ENCODE measurements around the gene TMA16.
A peak's percentile ranks its signal among the peaks of the same experiment; 100 is the strongest.
"Not testable (repeated sequence)": the region's sequence is repeated elsewhere in the genome, so short reads cannot be mapped to it uniquely, and the experiment has no call there.

Gene TMA16

GRCh38 chr4:163515198-163515597, 20.7 kb downstream of the TMA16 start:
- no peak for DNase-seq (ENCODE audit: low read depth)

- peak; percentile 61 for DNase-seq (ENCODE audit: low read depth)
Observed at GRCh38 chr4:163523791-163524365, 29.4 kb downstream of the TMA16 start.

GRCh38 chr4:163525982-163526381, 31.5 kb downstream of the TMA16 start:
- DNase-seq (ENCODE audit: low read depth), result no peak

GRCh38 chr4:163527172-163527571, 32.7 kb downstream of the TMA16 start:
- DNase-seq (ENCODE audit: low read depth), result no peak

GRCh38 chr4:163528653-163529052, 34.2 kb downstream of the TMA16 start:
- DNase-seq (ENCODE audit: low read depth), result no peak

GRCh38 chr4:163534056-163534455, 39.6 kb downstream of the TMA16 start:
- DNase-seq (ENCODE audit: low read depth), result no peak

- DNase-seq (ENCODE audit: low read depth), result no peak
Observed at GRCh38 chr4:163535657-163536056, 41.2 kb downstream of the TMA16 start.

GRCh38 chr4:163536091-163536490, 41.6 kb downstream of the TMA16 start:
- no peak for DNase-seq (ENCODE audit: low read depth)

- DNase-seq (ENCODE audit: low read depth), result no peak
Observed at GRCh38 chr4:163537114-163537513, 42.6 kb downstream of the TMA16 start.

- DNase-seq (ENCODE audit: low read depth), result not testable (repeated sequence)
Observed at GRCh38 chr4:163538820-163539219, 44.3 kb downstream of the TMA16 start.

- no peak for DNase-seq (ENCODE audit: low read depth)
Observed at GRCh38 chr4:163540448-163540847, 46.0 kb downstream of the TMA16 start.

- peak; percentile 94 for DNase-seq (ENCODE audit: low read depth)
Observed at GRCh38 chr4:163540977-163541376, 46.5 kb downstream of the TMA16 start.

GRCh38 chr4:163542275-163542674, 47.8 kb downstream of the TMA16 start:
- DNase-seq (ENCODE audit: low read depth), result peak; percentile 72

- peak; percentile 53 for DNase-seq (ENCODE audit: low read depth)
Observed at GRCh38 chr4:163544407-163545038, 50.0 kb downstream of the TMA16 start.

GRCh38 chr4:163548481-163549243, 54.2 kb downstream of the TMA16 start:
- DNase-seq (ENCODE audit: low read depth), result peak; percentile 62

- DNase-seq (ENCODE audit: low read depth), result no peak
Observed at GRCh38 chr4:163550869-163551267, 56.4 kb downstream of the TMA16 start.

- no peak for DNase-seq (ENCODE audit: low read depth)
Observed at GRCh38 chr4:163553146-163553545, 58.7 kb downstream of the TMA16 start.

- peak; percentile 24 for DNase-seq (ENCODE audit: low read depth)
Observed at GRCh38 chr4:163554870-163555465, 60.5 kb downstream of the TMA16 start.

GRCh38 chr4:163556177-163556576, 61.7 kb downstream of the TMA16 start:
- no peak for DNase-seq (ENCODE audit: low read depth)

GRCh38 chr4:163556650-163557391, 62.3 kb downstream of the TMA16 start:
- DNase-seq (ENCODE audit: low read depth), result no peak

- no peak for DNase-seq (ENCODE audit: low read depth)
Observed at GRCh38 chr4:163558539-163559044, 64.1 kb downstream of the TMA16 start.

- DNase-seq (ENCODE audit: low read depth), result no peak
Observed at GRCh38 chr4:163562496-163562895, 68.0 kb downstream of the TMA16 start.
